HG03457 (cell line): ENCODE measurements around the gene ZNF555.
"Not testable (repeated sequence)": the region's sequence is repeated elsewhere in the genome, so short reads cannot be mapped to it uniquely, and the experiment has no call there.

ENCODE experiments used
- ATAC-seq: cut with Tn5 transposase; IDR thresholded peaks from one replicate; pipeline ENCODE4 v1.9.1; 2021; ENCODE audit warnings: moderate number of reproducible peaks; ENCODE audit not compliant: unreplicated experiment

ZNF555 gene

GRCh38 chr19:2866495-2867024 is 25.3 kb downstream of the ZNF555 start:
- no peak for ATAC-seq

DNA sequence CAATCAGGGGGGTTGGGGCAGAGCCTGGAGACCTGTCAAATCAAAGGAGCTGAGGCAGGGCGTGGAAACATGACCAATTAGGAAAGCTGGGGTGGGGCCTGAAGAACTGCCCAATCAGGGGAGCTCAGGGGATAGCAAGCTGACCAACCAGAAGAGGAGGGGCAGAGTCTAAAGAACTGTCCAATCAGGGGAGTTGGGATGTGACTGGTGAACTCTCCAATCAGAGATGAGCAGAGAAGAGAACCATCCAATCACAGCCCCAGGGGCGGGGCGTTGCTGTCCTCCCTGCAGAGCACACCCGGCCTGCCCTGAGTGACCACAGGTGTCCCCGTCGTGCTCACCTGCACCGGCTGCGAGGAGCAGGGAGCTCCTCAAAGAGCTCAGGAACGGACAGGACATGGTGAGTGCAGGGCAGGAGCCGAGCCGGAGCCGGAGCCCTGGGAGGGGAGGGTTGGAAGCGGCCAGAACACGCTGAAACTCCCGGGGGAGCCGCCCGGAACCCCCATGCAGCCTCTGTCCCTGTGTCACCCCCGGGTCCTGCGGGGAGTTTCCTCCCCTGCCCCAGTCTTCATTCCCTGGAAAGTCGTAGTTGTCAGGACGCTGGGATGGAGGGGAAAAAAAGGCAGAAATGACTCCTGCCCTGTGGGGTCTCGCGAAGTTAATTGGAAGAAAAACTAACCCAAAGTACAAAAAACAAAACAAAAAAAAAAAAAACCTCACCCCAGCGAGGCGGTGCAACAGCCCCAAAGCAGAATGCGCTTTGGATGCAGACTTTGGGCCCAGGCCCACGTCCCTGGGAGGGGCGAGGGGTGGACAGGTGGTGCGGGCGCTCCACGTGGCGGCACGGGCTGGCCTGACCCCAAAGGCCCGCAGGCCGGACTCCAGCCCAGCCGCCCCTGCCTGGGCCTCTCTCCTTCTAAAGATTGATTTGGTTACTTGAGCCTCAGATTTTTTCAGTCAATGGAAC is 26.0 kb downstream of the ZNF555 start, which contains the start of gene ZNF556:
ZNF556 (plus strand) TSS at position 311 of the 967 bp plus-strand sequence; CDS start at position 398, 87 bp downstream.
- no peak for ATAC-seq

GRCh38 chr19:2869618-2870017 is 28.3 kb downstream of the ZNF555 start:
- no peak for ATAC-seq

GRCh38 chr19:2872175-2872574 is 30.9 kb downstream of the ZNF555 start:
- not testable (repeated sequence) for ATAC-seq

DNA sequence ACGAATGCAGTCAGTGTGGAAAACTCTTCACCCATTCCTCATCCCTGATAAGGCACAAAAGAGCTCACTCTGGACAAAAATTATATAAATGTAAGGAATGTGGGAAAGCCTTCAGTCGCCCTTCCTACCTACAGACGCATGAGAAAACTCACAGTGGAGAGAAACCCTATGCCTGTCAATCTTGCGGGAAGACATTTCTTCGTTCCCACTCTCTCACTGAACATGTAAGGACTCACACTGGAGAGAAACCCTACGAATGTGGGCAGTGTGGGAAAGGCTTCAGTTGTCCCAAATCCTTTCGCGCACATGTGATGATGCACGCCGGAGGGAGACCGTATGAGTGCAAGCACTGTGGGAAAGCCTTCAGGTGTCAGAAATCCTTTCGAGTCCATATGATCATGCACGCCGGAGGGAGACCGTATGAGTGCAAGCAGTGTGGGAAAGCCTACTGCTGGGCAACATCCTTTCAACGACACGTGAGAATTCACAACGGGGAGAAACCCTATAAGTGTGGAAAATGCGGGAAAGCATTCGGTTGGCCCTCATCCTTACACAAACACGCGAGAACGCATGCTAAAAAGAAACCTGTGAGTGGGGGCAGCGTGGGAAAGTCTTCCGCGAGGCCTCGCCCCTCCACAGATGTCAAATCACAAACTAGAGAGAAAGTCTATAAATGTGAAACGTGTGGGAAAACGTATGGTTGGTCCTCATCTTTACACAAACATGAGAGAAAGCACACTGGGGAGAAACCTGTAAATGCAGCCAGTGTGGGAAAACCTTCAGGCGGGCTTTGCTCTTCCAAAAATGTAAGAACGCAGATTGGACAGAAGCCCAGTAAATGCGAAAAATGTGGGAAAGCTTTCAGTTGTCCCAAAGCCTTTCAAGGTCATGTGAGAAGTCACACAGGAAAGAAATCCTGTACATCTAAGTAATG is 36.4 kb downstream of the ZNF555 start:
- ATAC-seq = no peak

DNA sequence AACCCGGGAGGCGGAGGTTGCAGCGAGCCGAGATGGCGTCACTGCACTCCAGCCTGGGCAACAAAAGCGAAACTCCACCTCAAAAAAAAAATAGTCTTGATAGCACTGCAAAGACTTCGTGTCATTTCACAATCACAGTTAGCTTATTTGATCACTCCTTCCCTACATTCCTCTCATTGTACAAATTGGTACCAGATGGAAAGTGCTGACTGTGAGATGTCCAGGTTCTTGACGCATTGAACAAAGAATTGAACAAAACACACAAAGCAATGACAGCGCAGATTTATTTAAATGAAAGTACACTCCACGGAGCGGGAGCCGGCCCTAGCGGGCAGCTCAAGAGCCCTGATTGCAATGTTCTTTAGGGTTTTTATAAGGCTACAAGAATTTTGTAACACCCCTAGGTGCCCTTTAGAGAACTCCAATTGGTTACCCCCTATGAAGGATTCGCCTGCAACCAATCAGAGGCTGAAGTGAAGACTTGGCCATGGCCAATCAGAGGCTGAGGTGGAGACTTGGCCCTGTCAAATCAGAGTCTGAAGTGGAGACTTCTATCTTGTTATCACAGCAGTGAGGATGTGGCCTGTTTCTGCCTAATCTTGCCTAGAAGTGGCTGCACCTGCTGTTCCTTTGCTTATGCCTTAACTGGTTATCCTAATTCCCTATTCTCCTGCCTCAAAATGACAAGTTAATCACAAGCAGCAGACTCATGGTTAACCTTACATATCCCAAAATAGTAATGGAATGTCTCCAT is 42.6 kb downstream of the ZNF555 start:
- ATAC-seq = no peak

DNA sequence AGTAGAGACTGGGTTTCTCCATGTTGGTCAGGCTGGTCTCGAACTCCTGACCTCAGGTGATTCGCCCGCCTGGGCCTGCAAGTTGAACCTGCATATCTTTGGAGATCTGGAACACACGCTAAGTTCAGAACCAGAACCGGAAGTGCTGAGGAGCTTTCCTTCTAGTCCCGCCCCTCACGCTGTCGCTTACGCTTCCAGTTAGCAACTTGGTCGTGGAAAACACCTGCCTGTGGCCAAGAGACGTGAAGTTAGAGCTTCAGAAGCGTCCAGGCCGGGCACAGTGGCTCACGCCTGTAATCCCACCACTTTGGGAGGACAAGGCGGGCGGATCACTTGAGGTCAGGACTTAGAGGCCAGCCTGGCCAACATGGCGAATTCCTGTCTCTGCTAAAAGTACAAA is 44.5 kb downstream of the ZNF555 start:
- no peak for ATAC-seq

DNA sequence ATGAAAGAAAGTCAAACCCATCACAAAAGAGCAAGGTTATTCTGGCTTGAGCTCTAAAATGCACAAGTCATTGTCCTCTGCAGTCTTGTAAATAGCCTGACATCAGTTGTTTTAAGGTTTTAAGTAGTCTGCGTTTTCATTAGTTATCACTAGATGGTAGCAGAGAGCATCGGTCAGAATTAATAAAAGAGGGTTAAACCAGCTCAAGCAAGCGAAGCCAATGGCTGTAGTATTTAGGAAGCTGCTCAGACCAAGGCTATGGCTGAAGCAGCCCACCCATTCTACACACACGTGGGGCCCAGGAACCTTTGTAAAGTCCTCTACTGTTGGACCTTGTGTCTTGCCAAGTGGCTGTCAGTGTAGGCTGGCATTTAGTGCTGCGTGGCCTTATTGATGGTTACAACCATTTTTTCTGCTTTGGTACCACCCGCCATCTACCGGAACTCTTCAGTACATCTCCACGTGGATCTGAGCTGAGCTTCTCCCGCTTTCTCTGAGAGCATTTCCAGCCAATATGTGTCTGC is 46.2 kb downstream of the ZNF555 start:
- ATAC-seq = no peak

GRCh38 chr19:2888731-2889224 is 47.5 kb downstream of the ZNF555 start:
- ATAC-seq = no peak

GRCh38 chr19:2890531-2890930 is 49.3 kb downstream of the ZNF555 start:
- not testable (repeated sequence) for ATAC-seq

GRCh38 chr19:2896694-2897093 is 55.4 kb downstream of the ZNF555 start:
- ATAC-seq = no peak

- peak; percentile 62 for ATAC-seq
Observed at GRCh38 chr19:2900296-2901252, 59.3 kb downstream of the ZNF555 start, which contains the start of gene ZNF57. Gene ZNF57 (plus strand): TSS chr19:2900928. CDS start chr19:2901046, 118 bp downstream.

- no peak for ATAC-seq
Observed at GRCh38 chr19:2902590-2903218, 61.4 kb downstream of the ZNF555 start.

DNA sequence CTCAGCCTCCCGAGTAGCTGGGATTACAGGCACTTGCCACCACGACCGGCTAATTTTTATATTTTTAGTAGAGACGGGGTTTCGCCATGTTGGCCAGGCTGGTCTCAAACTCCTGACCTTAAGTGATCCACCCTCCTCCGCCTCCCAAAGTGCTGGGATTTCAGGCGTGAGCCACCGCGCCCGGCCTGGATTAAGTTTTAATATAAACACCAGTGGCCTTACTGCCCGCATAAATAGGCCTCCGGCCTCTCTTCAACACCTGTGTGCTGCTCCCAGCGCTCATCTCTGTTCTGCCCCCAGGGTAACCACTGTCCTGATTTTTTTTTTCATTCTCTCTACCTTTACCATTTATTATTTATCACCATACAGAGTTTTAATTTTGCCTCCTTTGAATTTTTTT is 62.1 kb downstream of the ZNF555 start:
- ATAC-seq = not testable (repeated sequence)

GRCh38 chr19:2905918-2906519 is 64.7 kb downstream of the ZNF555 start:
- ATAC-seq = no peak

DNA sequence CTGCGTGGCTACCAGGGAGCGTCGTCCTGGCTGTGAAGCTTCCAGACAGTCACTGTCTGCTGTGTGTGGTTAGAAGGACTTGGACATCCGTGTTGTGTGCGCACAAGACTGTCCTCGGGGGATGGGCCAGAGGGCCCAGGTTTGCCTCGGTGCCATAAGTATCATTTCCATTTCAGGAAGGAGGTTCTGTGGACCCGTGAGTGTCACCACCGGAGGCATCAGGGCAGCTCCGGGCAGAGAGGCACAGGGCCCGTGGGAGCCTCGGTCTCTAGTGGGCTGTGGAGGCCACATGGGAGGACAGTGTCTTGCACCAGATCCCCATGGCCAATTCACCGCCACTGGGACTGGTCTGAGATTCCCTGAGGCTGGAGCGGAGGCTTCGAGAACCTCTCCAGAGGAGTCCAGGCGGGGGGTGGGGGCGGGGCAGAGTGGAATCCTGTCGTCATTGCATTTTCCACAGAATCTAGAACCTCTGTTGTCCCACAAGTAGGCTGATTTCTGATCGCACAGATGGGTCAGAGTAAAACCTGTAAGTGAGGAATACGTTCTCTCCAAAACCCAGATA is 65.4 kb downstream of the ZNF555 start:
- ATAC-seq = no peak
